ENCODE results near the gene TOM1.

DNA sequence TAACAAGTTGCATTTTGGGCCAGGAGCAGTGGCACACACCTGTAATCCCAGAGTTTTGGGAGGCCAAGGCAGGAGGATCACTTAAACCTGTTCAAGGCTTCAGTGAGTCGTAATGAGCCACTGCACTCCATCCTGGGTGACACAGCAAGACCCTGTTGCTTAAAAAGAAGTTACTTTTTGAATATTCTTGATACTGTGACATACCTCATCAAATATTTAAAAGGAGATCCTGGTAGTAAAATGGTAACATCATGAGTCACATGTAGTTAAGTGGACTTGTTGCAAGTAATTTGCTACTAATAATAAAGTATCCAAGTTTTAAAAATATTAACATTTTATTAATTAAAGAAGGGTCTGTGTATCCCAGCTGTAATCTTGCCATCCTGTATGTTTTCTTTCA, 24.1 kb upstream of the TOM1 start:
- TF ChIP-seq POLR2A (IDR thresholded peaks at IDR 0.05; ENCODE audit: low read length) (no peak), GATA1 (IDR thresholded peaks at IDR 0.05; ENCODE audit: low read depth, low read length) (no peak)
